K562 (cell line): ENCODE data around the gene ITGA1.

ENCODE experiments used
- CTCF ChIP-seq, 3 experiments: IDR thresholded peaks in 2 of 3; conservative IDR thresholded peaks in 1 of 3; 2 replicates each; pipeline ENCODE4 v1.5.1; 2011 to 2012; ENCODE audit warnings: low read length in 3 of 3, mild to moderate bottlenecking in 3 of 3, control low read depth in 2 of 3, improper control_type of control experiment in 1 of 3, inconsistent platforms in 1 of 3, low read depth in 1 of 3, mixed read lengths in 1 of 3, moderate library complexity in 1 of 3; ENCODE audit not compliant: insufficient read depth in 2 of 3
- EP300 ChIP-seq: IDR thresholded peaks from 2 replicates; pipeline ENCODE4 v1.6.1; 2012; ENCODE audit warnings: low read length, improper control_type of control experiment
- EZH2 ChIP-seq: IDR thresholded peaks from 2 replicates; pipeline ENCODE4 v1.6.1; 2012; ENCODE audit warnings: low read depth, mild to moderate bottlenecking, inconsistent platforms, low read length, borderline replicate concordance
- POLR3G ChIP-seq: IDR thresholded peaks from 2 replicates; pipeline ENCODE4 v1.6.1; 2011; ENCODE audit not compliant: insufficient read length, insufficient replicate concordance; ENCODE audit errors: extremely low read depth
- RB1 ChIP-seq: fragments of 450-650 bp; IDR thresholded peaks from 2 replicates; pipeline ENCODE4 v1.6.1; 2017; ENCODE audit warnings: low read depth, mild to moderate bottlenecking
- TCF7L2 ChIP-seq: fragments of 150-350 bp; IDR thresholded peaks from 2 replicates; pipeline ENCODE4 v1.6.1; 2016; ENCODE audit warnings: low read depth, mild to moderate bottlenecking, low read length, moderate library complexity
- TF ChIP-seq, protein P1 (sequence below): fragments of 250-450 bp; sonication (Bioruptor Pico); IDR thresholded peaks from 2 replicates; pipeline ENCODE4 v1.5.1; 2021; ENCODE audit warnings: mild to moderate bottlenecking
- TF ChIP-seq, protein P2 (sequence below): sonication (generic); formaldehyde crosslinking; IDR thresholded peaks from 2 replicates; pipeline ENCODE4 v1.8.0; 2022; ENCODE audit warnings: mild to moderate bottlenecking, low read depth, missing genetic modification reagents
- TF ChIP-seq, protein P3 (sequence below), 2 experiments: IDR thresholded peaks; 2 replicates each; pipeline ENCODE4 v1.6.1; 2011; ENCODE audit warnings: borderline replicate concordance in 1 of 2, control low read depth in 1 of 2, low read depth in 1 of 2, low read length in 1 of 2, mild to moderate bottlenecking in 1 of 2, mixed read lengths in 1 of 2, moderate library complexity in 1 of 2; ENCODE audit not compliant: insufficient read depth in 1 of 2, insufficient read length in 1 of 2, poor library complexity in 1 of 2, severe bottlenecking in 1 of 2; ENCODE audit errors: extremely low read depth in 1 of 2

DNA sequence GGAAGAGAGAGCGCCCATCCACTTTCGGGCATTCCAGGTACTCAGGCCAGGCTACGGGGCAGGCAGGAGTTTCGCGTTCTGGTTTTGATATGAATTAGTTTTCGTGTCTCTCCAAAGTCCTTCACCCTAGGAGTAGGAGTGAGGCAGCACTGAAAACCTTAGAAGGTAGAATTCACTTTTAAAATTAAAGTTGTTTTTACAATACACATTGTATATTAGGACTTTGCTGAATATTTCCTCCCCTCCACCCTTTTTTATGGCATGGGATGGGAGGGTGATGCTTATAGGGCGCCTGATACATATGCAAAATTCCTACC lies 747 bp downstream of the ITGA1 start:
- no peak for TF ChIP-seq CTCF (IDR thresholded peaks at IDR 0.05 in 2 of 3, conservative IDR thresholded peaks at IDR 0.05 in 1 of 3; ENCODE audit: insufficient read depth in 2 of 3, low read depth in 1 of 3, low read length in 3 of 3)
- TF ChIP-seq, protein P1, sequence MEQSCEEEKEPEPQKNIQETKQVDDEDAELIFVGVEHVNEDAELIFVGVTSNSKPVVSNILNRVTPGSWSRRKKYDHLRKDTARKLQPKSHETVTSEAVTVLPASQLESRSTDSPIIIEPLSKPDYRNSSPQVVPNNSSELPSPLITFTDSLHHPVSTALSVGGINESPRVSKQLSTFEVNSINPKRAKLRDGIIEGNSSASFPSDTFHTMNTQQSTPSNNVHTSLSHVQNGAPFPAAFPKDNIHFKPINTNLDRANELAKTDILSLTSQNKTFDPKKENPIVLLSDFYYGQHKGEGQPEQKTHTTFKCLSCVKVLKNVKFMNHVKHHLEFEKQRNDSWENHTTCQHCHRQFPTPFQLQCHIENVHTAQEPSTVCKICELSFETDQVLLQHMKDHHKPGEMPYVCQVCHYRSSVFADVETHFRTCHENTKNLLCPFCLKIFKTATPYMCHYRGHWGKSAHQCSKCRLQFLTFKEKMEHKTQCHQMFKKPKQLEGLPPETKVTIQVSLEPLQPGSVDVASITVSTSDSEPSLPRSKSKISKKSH (CRISPR knock-in tag) = no peak
- TF ChIP-seq, protein P2, sequence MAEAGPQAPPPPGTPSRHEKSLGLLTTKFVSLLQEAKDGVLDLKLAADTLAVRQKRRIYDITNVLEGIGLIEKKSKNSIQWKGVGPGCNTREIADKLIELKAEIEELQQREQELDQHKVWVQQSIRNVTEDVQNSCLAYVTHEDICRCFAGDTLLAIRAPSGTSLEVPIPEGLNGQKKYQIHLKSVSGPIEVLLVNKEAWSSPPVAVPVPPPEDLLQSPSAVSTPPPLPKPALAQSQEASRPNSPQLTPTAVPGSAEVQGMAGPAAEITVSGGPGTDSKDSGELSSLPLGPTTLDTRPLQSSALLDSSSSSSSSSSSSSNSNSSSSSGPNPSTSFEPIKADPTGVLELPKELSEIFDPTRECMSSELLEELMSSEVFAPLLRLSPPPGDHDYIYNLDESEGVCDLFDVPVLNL (CRISPR knock-in tag) = no peak
- no peak for TF ChIP-seq RB1
- TF ChIP-seq, protein P3, sequence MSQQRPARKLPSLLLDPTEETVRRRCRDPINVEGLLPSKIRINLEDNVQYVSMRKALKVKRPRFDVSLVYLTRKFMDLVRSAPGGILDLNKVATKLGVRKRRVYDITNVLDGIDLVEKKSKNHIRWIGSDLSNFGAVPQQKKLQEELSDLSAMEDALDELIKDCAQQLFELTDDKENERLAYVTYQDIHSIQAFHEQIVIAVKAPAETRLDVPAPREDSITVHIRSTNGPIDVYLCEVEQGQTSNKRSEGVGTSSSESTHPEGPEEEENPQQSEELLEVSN (IDR thresholded peaks at IDR 0.05; ENCODE audit: borderline replicate concordance in 1 of 2, extremely low read depth in 1 of 2, insufficient read depth in 1 of 2, insufficient read length in 1 of 2, low read depth in 1 of 2, low read length in 1 of 2, poor library complexity in 1 of 2, severe bottlenecking in 1 of 2) = no peak
- TF ChIP-seq TCF7L2 = no peak
- no peak for TF ChIP-seq POLR3G
- TF ChIP-seq EZH2 = no peak
- TF ChIP-seq EP300 = no peak
